ENCODE measurements around the gene CFAP97D2. TPM values are rescaled to one million over a fixed set of nuclear protein-coding genes. Genes with fewer than 3 reads are reported as not detected.

CFAP97D2 gene
- total and polyA plus RNA-seq, 2 of the 13 experiments (the other 11 are each of a cell fraction or from before 2014, with no cell fraction given), result not detected

- in situ Hi-C loops (cut with HindIII; ENCODE audit: extremely low pct_ligation_motif_present, low pct_unique_long_range_greater_than_20kb), result no loop called here
- Histone ChIP-seq H3K79me2 (ENCODE audit: insufficient read depth, low read length) (no peaks in the 10 kb centered on the region), H2AFZ (ENCODE audit: low read length) (no peak overlapping the region), H3K4me3 (replicated peaks in 1 of 3; ENCODE audit: insufficient read depth in 1 of 3, low read depth in 2 of 3, low read length in 3 of 3) (no peak overlapping the region), H3K4me1 (ENCODE audit: insufficient read depth, low read length) (no peaks in the 10 kb centered on the region), H3K27me3 (ENCODE audit: control insufficient read depth in 1 of 2, insufficient read depth in 2 of 2, low read length in 2 of 2) (peaks cover 2 to 22% of the 10 kb centered on the region in 2 experiments; a peak in 3 of 5 replicates), H3K36me3 (replicated peaks in 1 of 2; ENCODE audit: control insufficient read depth in 1 of 2, insufficient read depth in 2 of 2, low read length in 2 of 2) (no peaks in the 10 kb centered on the region), H3K9ac (ENCODE audit: insufficient read depth, low read depth, low read length) (no peak overlapping the region), H3K4me2 (ENCODE audit: low read depth, low read length) (no peak overlapping the region), H3K27ac (ENCODE audit: extremely low read length, insufficient read depth, low read length) (no peak overlapping the region), H3K9me3 (ENCODE audit: low read length) (peaks cover 4% of the 10 kb centered on the region; the same call in 1 of the 2 replicates), H4K20me1 (ENCODE audit: insufficient read depth, low read length) (no peaks in the 10 kb centered on the region)
- ChIA-PET POLR2A (no interaction called here), CTCF (ENCODE audit: low intra/inter-chr PET ratio, low total read pairs) (no interaction called here)
- intact Hi-C loops (cut with micrococcal nuclease; ENCODE audit: unreplicated experiment), result no loop called here
- no TSS peak for BruUV-seq (replicated peaks)
- FAIRE-seq (no peak), DNase-seq (ENCODE audit: low spot score) (no peak), ATAC-seq (no peak; the same call in 2 of the 3 replicates)
- TF ChIP-seq TARDBP (CRISPR knock-in tag; IDR thresholded peaks at IDR 0.05) (no peak), ETV5 (CRISPR knock-in tag; IDR thresholded peaks at IDR 0.05; ENCODE audit: borderline replicate concordance) (no peak), HNRNPH1 (optimal IDR thresholded peaks at IDR 0.05; ENCODE audit: low read depth, low read length) (no peak), ZNF574 (CRISPR knock-in tag; IDR thresholded peaks at IDR 0.05) (no peak), DRAP1 (CRISPR knock-in tag; IDR thresholded peaks at IDR 0.05) (no peak), ZNF672 (CRISPR knock-in tag; IDR thresholded peaks at IDR 0.05) (no peak), THYN1 (CRISPR knock-in tag; IDR thresholded peaks at IDR 0.05; ENCODE audit: borderline replicate concordance, low read depth) (no peak), GPN1 (CRISPR knock-in tag; IDR thresholded peaks at IDR 0.05; ENCODE audit: borderline replicate concordance) (no peak), MEIS2 (CRISPR knock-in tag; IDR thresholded peaks at IDR 0.05) (no peak), ZNF121 (CRISPR knock-in tag; IDR thresholded peaks at IDR 0.05) (no peak), POLR2A (IDR thresholded peaks at IDR 0.05; ENCODE audit: insufficient read depth in 1 of 2, low read depth in 2 of 2, low read length in 2 of 2) (no peak), ZNF33B (CRISPR knock-in tag; IDR thresholded peaks at IDR 0.05) (no peak), ZNF891 (CRISPR knock-in tag; IDR thresholded peaks at IDR 0.05) (no peak), ATAD3A (CRISPR knock-in tag; IDR thresholded peaks at IDR 0.05) (no peak), ATF7-NPFF (CRISPR knock-in tag; IDR thresholded peaks at IDR 0.05; ENCODE audit: low read depth) (no peak), JUND (CRISPR knock-in tag; IDR thresholded peaks at IDR 0.05) (no peak)
- TF ChIP-seq, protein P1, sequence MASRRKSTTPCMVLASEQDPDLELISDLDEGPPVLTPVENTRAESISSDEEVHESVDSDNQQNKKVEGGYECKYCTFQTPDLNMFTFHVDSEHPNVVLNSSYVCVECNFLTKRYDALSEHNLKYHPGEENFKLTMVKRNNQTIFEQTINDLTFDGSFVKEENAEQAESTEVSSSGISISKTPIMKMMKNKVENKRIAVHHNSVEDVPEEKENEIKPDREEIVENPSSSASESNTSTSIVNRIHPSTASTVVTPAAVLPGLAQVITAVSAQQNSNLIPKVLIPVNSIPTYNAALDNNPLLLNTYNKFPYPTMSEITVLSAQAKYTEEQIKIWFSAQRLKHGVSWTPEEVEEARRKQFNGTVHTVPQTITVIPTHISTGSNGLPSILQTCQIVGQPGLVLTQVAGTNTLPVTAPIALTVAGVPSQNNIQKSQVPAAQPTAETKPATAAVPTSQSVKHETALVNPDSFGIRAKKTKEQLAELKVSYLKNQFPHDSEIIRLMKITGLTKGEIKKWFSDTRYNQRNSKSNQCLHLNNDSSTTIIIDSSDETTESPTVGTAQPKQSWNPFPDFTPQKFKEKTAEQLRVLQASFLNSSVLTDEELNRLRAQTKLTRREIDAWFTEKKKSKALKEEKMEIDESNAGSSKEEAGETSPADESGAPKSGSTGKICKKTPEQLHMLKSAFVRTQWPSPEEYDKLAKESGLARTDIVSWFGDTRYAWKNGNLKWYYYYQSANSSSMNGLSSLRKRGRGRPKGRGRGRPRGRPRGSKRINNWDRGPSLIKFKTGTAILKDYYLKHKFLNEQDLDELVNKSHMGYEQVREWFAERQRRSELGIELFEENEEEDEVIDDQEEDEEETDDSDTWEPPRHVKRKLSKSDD (CRISPR knock-in tag; IDR thresholded peaks at IDR 0.05; ENCODE audit: low read depth), result no peak
- no CpG with 5 or more reads among the region's 15 CpGs for WGBS (ENCODE audit: low lambda C conversion rate)
These were observed 6.3 kb downstream of the CFAP97D2 start for GRCh38 chr13:114185182-114185971.

All from HepG2 (cell line).